Caco-2 (cell line): Measurements from ENCODE around the gene NUDT13. TPM values are rescaled to one million over a fixed set of nuclear protein-coding genes. Genes with fewer than 3 reads are reported as not detected.

Experiments used
- BruUV-seq: library from RNA; stranded (reverse); fragments of 400-500 nt; replicated peaks from 2 replicates; lab custom pipeline; 2021; lab: Mats Ljungman, UMichigan
- CTCF ChIA-PET: fragments of 300-600 bp; sonication (Branson Sonifier 250); formaldehyde crosslinking; loops from one replicate; lab custom pipeline; 2022; ENCODE audit warnings: antibody characterized with exemption; lab: Charles Lee
- POLR2A ChIA-PET: fragments of 300-600 bp; sonication (Branson Sonifier 250); formaldehyde crosslinking; loops from one replicate; lab custom pipeline; 2022; ENCODE audit warnings: antibody characterized with exemption; lab: Charles Lee
- DNase-seq, 2 experiments: peaks; one replicate each; pipeline versions ENCODE4 v3.0.0 to v3.0.0-alpha.2; 2020 to 2022
- H3K27me3 ChIP-seq: replicated peaks from 2 replicates; pipeline ENCODE4 v1.6.0; 2011; ENCODE audit warnings: low read length; ENCODE audit not compliant: control insufficient read depth, insufficient read depth
- H3K36me3 ChIP-seq: 2 replicates; pipeline ENCODE4 v1.5.1; 2011; ENCODE audit warnings: low read length; ENCODE audit not compliant: control insufficient read depth, insufficient read depth
- H3K4me1 ChIP-seq: fragments of 250-450 bp; sonication (Bioruptor Pico); 2 replicates; pipeline ENCODE4 v1.5.1; 2020; ENCODE audit warnings: mild to moderate bottlenecking
- H3K4me3 ChIP-seq: 2 replicates; pipeline ENCODE4 v1.5.1; 2011; ENCODE audit warnings: low read depth, mild to moderate bottlenecking, control low read depth, low read length
- H3K9me3 ChIP-seq: fragments of 250-450 bp; sonication (Bioruptor Pico); 2 replicates; pipeline ENCODE4 v1.5.1; 2020; ENCODE audit warnings: mild to moderate bottlenecking, moderate library complexity
- H3K27ac Mint-ChIP-seq: one replicate; pipeline ENCODE4 v1.8.0; 2022; ENCODE audit warnings: mixed read lengths; ENCODE audit not compliant: unreplicated experiment
- H3K27me3 Mint-ChIP-seq: one replicate; pipeline ENCODE4 v1.8.0; 2022; ENCODE audit warnings: mixed read lengths; ENCODE audit not compliant: insufficient read depth, unreplicated experiment
- H3K36me3 Mint-ChIP-seq: one replicate; pipeline ENCODE4 v1.8.0; 2022; ENCODE audit warnings: mild to moderate bottlenecking, mixed read lengths; ENCODE audit not compliant: insufficient read depth, unreplicated experiment
- H3K4me1 Mint-ChIP-seq: one replicate; pipeline ENCODE4 v1.8.0; 2022; ENCODE audit warnings: low read depth, mixed read lengths; ENCODE audit not compliant: unreplicated experiment
- H3K4me3 Mint-ChIP-seq: one replicate; pipeline ENCODE4 v1.8.0; 2022; ENCODE audit warnings: mild to moderate bottlenecking, moderate library complexity, mixed read lengths; ENCODE audit not compliant: unreplicated experiment
- H3K9me3 Mint-ChIP-seq: one replicate; pipeline ENCODE4 v1.8.0; 2022; ENCODE audit warnings: mixed read lengths; ENCODE audit not compliant: unreplicated experiment
- CTCF ChIP-seq, 2 experiments: fragments of 200-600 bp in 1 of 2; IDR thresholded peaks; 1 replicate in 1 of 2; 2 replicates in 1 of 2; pipeline versions ENCODE4 v1.5.1 to v1.8.0; 2011 to 2022; ENCODE audit warnings: antibody characterized with exemption in 1 of 2, control low read depth in 1 of 2, inconsistent platforms in 1 of 2, low read depth in 1 of 2, low read length in 1 of 2, mild to moderate bottlenecking in 1 of 2, moderate library complexity in 1 of 2; ENCODE audit not compliant: insufficient read depth in 1 of 2, severe bottlenecking in 1 of 2, unreplicated experiment in 1 of 2
- intact Hi-C: fragments of 100-400 bp; cut with micrococcal nuclease; formaldehyde crosslinking; loops from one replicate; pipeline ENCODE4 v1.10.0; 2022; ENCODE audit not compliant: unreplicated experiment
- total RNA-seq: library from RNA; stranded (reverse); gene quantifications from 2 replicates; pipeline ENCODE4 v1.2.3, GENCODE V29; 2022

The NUDT13 gene
- total RNA-seq, 1 experiment from 2014 or later, result 6.5 TPM

- intact Hi-C loops, result no loop called here
- Mint-ChIP-seq H3K9me3 (no peaks in the 10 kb centered on the region), H3K27me3 (no peaks in the 10 kb centered on the region), H3K27ac (no peak overlapping the region), H3K4me3 (no peak overlapping the region), H3K4me1 (no peaks in the 10 kb centered on the region), H3K36me3 (no peaks in the 10 kb centered on the region)
- ChIA-PET CTCF (interaction anchor here (1.1 to 1.9 kb wide), 3 partner anchors 13 to 35 kb away, joined by 3 to 14 read pairs (median 4); partner anchors contain the start of gene P4HA1), POLR2A (no interaction called here)
- no peak for TF ChIP-seq CTCF (IDR thresholded peaks at IDR 0.05; ENCODE audit: insufficient read depth in 1 of 2, low read depth in 1 of 2, low read length in 1 of 2, severe bottlenecking in 1 of 2, unreplicated experiment in 1 of 2)
- no peak for DNase-seq
- Histone ChIP-seq H3K9me3 (no peaks in the 10 kb centered on the region), H3K4me3 (no peak overlapping the region), H3K4me1 (no peaks in the 10 kb centered on the region), H3K36me3 (0 out of 2 replicates have a peak, but pooled peaks cover 1% of the 10 kb centered on the region), H3K27me3 (no peaks in the 10 kb centered on the region)
- no TSS peak for BruUV-seq
Observed at GRCh38 chr10:73083221-73083620, 27.0 kb upstream of the NUDT13 start.

GRCh38 chr10:73084209-73084608 is 26.0 kb upstream of the NUDT13 start:
- H3K4me3 ChIP-seq, result no peak overlapping the region
- BruUV-seq, result no TSS peak
- Mint-ChIP-seq H3K27me3 (no peaks in the 10 kb centered on the region), H3K36me3 (no peaks in the 10 kb centered on the region), H3K4me1 (no peaks in the 10 kb centered on the region), H3K9me3 (no peaks in the 10 kb centered on the region), H3K4me3 (no peak overlapping the region), H3K27ac (no peak overlapping the region)
- no peak for TF ChIP-seq CTCF (IDR thresholded peaks at IDR 0.05; ENCODE audit: insufficient read depth in 1 of 2, low read depth in 1 of 2, low read length in 1 of 2, severe bottlenecking in 1 of 2, unreplicated experiment in 1 of 2)
- H3K9me3 ChIP-seq, result no peaks in the 10 kb centered on the region
- ChIA-PET POLR2A (no interaction called here), CTCF (interaction anchor here (1.1 to 1.9 kb wide), 3 partner anchors 13 to 34 kb away, joined by 3 to 14 read pairs (median 4); partner anchors contain the start of gene P4HA1)
- no peak for DNase-seq
- H3K4me1 ChIP-seq, result no peaks in the 10 kb centered on the region
- intact Hi-C loops, result no loop called here
- H3K36me3 ChIP-seq, result 0 out of 2 replicates have a peak, but pooled peaks cover under 1% of the 10 kb centered on the region
- no peaks in the 10 kb centered on the region for H3K27me3 ChIP-seq

GRCh38 chr10:73086816-73087215 is 23.4 kb upstream of the NUDT13 start:
- H3K36me3 Mint-ChIP-seq, result no peaks in the 10 kb centered on the region

More at GRCh38 chr10:73086816-73087215, 23.4 kb upstream of the NUDT13 start:
- POLR2A ChIA-PET, result interaction anchor here (0.7 kb wide), 2 partner anchors 9 to 10 kb away, joined by 4 to 6 read pairs; no protein-coding TSS in a partner anchor
- DNase-seq, result no peak
- H3K4me1 ChIP-seq, result no peaks in the 10 kb centered on the region
- Mint-ChIP-seq H3K4me3 (no peak overlapping the region), H3K27me3 (no peaks in the 10 kb centered on the region), H3K27ac (no peak overlapping the region), H3K9me3 (no peaks in the 10 kb centered on the region), H3K4me1 (no peaks in the 10 kb centered on the region)
- no peaks in the 10 kb centered on the region for H3K27me3 ChIP-seq
- no peaks in the 10 kb centered on the region; the same call in 1 of the 2 replicates for H3K36me3 ChIP-seq
- no peaks in the 10 kb centered on the region for H3K9me3 ChIP-seq
- H3K4me3 ChIP-seq, result no peak overlapping the region
- TF ChIP-seq CTCF (IDR thresholded peaks at IDR 0.05; ENCODE audit: insufficient read depth in 1 of 2, low read depth in 1 of 2, low read length in 1 of 2, severe bottlenecking in 1 of 2, unreplicated experiment in 1 of 2), result no peak
- intact Hi-C loops, result no loop called here
- CTCF ChIA-PET, result interaction anchor here (0.7 to 0.9 kb wide), 2 partner anchors 9 to 10 kb away, joined by 5 read pairs; no protein-coding TSS in a partner anchor
- no TSS peak for BruUV-seq
